Peyer's patch (tissue), 4 donors: ENCODE measurements around the gene CHD9.

Experiments
- POLR2A ChIP-seq, 2 donors: fragments of 450-650 bp; IDR thresholded peaks; one replicate each; pipeline ENCODE4 v1.5.1; 2017; ENCODE audit warnings: antibody characterized with exemption in 2 of 2, mild to moderate bottlenecking in 2 of 2, moderate library complexity in 2 of 2
- TF ChIP-seq, protein P1 (sequence below), 6 experiments: fragments of 450-650 bp in 4 of 6; fragments of 200-600 bp in 2 of 6; sonication (generic) in 1 of 6; IDR thresholded peaks; one replicate each; pipeline ENCODE4 v1.5.1; 2017 to 2019; ENCODE audit warnings: antibody characterized with exemption in 6 of 6, mild to moderate bottlenecking in 3 of 6, moderate library complexity in 1 of 6

DNA sequence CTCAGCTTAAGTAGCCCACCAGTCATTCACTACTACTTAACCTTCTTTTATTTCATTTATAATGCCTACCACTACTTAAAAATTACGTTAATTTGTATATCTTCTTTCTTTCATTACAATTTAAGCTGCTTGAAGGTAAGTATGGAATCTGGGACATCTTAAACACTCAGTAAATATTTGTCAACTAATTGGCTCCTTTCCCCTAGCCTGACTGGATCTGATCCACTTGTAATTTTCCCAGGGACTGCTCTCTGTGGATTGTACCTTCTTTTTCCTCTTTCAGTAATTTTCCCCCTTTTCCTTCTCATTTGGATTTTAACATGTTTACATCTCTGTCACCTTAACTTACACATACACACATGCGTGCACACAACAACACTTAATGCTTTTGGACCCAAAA is 227.1 kb downstream of the CHD9 start:
- TF ChIP-seq, protein P1, sequence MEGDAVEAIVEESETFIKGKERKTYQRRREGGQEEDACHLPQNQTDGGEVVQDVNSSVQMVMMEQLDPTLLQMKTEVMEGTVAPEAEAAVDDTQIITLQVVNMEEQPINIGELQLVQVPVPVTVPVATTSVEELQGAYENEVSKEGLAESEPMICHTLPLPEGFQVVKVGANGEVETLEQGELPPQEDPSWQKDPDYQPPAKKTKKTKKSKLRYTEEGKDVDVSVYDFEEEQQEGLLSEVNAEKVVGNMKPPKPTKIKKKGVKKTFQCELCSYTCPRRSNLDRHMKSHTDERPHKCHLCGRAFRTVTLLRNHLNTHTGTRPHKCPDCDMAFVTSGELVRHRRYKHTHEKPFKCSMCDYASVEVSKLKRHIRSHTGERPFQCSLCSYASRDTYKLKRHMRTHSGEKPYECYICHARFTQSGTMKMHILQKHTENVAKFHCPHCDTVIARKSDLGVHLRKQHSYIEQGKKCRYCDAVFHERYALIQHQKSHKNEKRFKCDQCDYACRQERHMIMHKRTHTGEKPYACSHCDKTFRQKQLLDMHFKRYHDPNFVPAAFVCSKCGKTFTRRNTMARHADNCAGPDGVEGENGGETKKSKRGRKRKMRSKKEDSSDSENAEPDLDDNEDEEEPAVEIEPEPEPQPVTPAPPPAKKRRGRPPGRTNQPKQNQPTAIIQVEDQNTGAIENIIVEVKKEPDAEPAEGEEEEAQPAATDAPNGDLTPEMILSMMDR (IDR thresholded peaks at IDR 0.05) = no peak
- no peak for TF ChIP-seq POLR2A (IDR thresholded peaks at IDR 0.05)
